ENCODE measurements around the gene SLC2A13.

The SLC2A13 gene

DNA sequence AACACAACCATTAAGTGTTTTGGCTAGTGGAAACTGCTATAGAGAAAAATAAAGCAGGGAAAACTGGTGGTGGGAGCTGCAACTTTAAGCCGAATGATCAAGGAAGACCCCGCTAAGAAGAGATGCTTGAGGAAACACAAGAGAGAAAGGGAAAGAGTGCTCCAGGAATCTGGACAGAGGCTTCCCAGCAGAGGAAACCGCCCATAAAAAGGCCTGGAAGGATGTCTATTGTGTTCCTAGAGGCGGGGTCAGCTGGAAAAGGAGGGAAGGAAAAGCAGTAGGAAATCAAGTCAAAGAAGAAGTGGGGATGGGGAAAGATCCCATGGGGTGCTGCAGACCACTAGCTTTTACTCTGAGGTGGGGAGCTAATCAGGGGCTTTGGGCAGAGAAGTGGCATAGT is 12.4 kb downstream of the SLC2A13 start:
- in situ Hi-C loops (cut with HindIII; ENCODE audit: low pct_ligation_motif_present, low sequenced_read_pairs), result no loop called here
- TF ChIP-seq, protein P1, sequence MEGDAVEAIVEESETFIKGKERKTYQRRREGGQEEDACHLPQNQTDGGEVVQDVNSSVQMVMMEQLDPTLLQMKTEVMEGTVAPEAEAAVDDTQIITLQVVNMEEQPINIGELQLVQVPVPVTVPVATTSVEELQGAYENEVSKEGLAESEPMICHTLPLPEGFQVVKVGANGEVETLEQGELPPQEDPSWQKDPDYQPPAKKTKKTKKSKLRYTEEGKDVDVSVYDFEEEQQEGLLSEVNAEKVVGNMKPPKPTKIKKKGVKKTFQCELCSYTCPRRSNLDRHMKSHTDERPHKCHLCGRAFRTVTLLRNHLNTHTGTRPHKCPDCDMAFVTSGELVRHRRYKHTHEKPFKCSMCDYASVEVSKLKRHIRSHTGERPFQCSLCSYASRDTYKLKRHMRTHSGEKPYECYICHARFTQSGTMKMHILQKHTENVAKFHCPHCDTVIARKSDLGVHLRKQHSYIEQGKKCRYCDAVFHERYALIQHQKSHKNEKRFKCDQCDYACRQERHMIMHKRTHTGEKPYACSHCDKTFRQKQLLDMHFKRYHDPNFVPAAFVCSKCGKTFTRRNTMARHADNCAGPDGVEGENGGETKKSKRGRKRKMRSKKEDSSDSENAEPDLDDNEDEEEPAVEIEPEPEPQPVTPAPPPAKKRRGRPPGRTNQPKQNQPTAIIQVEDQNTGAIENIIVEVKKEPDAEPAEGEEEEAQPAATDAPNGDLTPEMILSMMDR (IDR thresholded peaks at IDR 0.05; ENCODE audit: low read depth, low read length, missing control alignments), result no peak
- DNase-seq, result no peak

DNA sequence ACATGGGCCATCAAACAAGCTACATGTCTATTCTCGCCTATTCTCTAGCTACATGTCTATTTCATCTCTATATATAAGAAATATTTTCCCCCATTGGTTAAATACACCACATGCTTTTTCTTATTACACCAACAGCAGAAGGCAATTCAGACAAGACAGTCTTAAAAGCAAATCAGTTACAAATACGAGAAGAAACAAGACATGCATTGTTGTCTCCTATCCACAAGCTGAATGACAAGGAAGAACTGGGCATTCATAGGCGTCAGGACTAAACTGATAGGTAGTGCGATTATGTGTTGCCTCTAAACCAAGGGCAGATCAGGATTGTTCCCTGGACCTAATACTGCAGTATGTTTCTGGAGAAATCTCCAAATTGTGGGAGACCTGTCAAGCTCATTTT is 19.4 kb downstream of the SLC2A13 start:
- no peak overlapping the region for H3K27ac ChIP-seq
- TF ChIP-seq, protein P1 (IDR thresholded peaks at IDR 0.05; ENCODE audit: low read depth, low read length, missing control alignments), result no peak
- H3K4me3 ChIP-seq (ENCODE audit: low read depth, low read length), result no peak overlapping the region
- DNase-seq, result no peak
- H3K36me3 ChIP-seq (replicated peaks), result no peaks in the 10 kb centered on the region
- no peaks in the 10 kb centered on the region for H3K27me3 ChIP-seq (replicated peaks)
- in situ Hi-C loops (cut with HindIII; ENCODE audit: low pct_ligation_motif_present, low sequenced_read_pairs), result no loop called here

More for the DNA sequence above, 12.4 kb downstream of the SLC2A13 start:
- H3K27ac ChIP-seq, result no peak overlapping the region
- H3K4me3 ChIP-seq (ENCODE audit: low read depth, low read length), result no peak overlapping the region
- H3K36me3 ChIP-seq (replicated peaks), result no peaks in the 10 kb centered on the region
- no peaks in the 10 kb centered on the region for H3K27me3 ChIP-seq (replicated peaks)

DNA sequence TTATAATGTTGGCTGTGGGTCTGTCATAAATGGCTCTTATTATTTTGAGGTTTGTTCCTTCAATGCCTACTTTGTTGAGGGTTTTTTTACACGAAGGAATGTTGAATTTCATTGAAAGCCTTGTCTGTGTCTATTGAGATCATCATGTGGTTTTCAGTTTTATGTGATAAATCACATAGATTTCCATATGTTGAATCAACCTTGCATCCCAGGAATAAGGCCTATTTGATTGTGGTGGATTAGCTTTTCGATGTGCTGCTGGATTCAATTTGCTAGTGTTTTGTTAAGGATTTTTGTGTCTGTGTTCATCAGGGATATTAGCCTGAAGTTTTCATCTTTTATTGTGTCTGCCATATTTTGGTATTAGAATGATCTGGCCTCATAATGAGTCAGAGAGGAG is 27.6 kb downstream of the SLC2A13 start:
- DNase-seq, result no peak
- in situ Hi-C loops (cut with HindIII; ENCODE audit: low pct_ligation_motif_present, low sequenced_read_pairs), result no loop called here
- TF ChIP-seq, protein P1 (IDR thresholded peaks at IDR 0.05; ENCODE audit: low read depth, low read length, missing control alignments), result no peak

DNA sequence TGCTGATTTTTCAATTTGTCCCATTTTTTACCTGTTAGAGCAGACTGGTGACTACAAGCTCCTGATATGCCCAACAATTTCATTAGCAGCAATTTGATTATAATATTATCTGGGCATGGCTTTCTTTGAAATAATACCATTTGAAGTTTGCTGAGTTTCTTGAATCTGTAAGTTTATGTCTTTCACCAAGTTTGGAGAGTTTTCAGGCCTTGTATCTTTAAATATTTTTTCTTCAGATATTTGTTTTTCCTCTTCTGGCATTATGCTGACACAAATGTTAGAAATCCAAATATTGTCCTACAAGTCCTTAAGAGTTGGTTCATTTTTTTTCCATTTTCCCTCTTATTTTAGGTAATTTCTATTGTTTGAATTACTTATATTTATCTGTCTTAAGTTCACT is 30.4 kb downstream of the SLC2A13 start:
- DNase-seq, result no peak
- H3K36me3 ChIP-seq (replicated peaks), result no peaks in the 10 kb centered on the region
- TF ChIP-seq, protein P1 (IDR thresholded peaks at IDR 0.05; ENCODE audit: low read depth, low read length, missing control alignments), result no peak
- no peak overlapping the region for H3K27ac ChIP-seq
- in situ Hi-C loops (cut with HindIII; ENCODE audit: low pct_ligation_motif_present, low sequenced_read_pairs), result no loop called here
- H3K4me3 ChIP-seq (ENCODE audit: low read depth, low read length), result no peak overlapping the region
- H3K27me3 ChIP-seq (replicated peaks), result no peaks in the 10 kb centered on the region

More for the DNA sequence above, 27.6 kb downstream of the SLC2A13 start:
- Histone ChIP-seq H3K36me3 (replicated peaks) (no peaks in the 10 kb centered on the region), H3K27ac (no peak overlapping the region), H3K4me3 (ENCODE audit: low read depth, low read length) (no peak overlapping the region), H3K27me3 (replicated peaks) (no peaks in the 10 kb centered on the region)

DNA sequence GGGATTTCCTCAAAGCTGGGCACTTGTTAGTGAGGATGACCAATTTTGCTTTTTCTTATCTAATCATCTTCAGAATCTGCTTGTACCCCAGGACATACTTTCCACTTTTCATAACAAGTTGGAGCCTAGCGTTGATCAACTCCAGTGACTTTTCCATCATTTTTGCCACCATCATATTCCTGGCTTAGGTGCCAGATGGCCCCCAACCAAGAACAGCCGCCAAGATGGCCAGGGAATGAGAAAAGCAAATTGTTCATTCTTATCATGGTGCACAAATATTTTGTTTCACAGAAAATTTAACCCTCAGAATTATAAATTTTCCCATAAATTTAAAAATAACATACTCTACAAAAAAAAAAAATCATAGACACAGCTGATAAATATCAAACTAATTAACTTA is 37.5 kb downstream of the SLC2A13 start:
- in situ Hi-C loops (cut with HindIII; ENCODE audit: low pct_ligation_motif_present, low sequenced_read_pairs), result no loop called here
- DNase-seq, result no peak
- Histone ChIP-seq H3K27ac (no peak overlapping the region), H3K36me3 (replicated peaks) (no peaks in the 10 kb centered on the region), H3K4me3 (ENCODE audit: low read depth, low read length) (no peak overlapping the region), H3K27me3 (replicated peaks) (no peaks in the 10 kb centered on the region)
- TF ChIP-seq, protein P1 (IDR thresholded peaks at IDR 0.05; ENCODE audit: low read depth, low read length, missing control alignments), result no peak

DNA sequence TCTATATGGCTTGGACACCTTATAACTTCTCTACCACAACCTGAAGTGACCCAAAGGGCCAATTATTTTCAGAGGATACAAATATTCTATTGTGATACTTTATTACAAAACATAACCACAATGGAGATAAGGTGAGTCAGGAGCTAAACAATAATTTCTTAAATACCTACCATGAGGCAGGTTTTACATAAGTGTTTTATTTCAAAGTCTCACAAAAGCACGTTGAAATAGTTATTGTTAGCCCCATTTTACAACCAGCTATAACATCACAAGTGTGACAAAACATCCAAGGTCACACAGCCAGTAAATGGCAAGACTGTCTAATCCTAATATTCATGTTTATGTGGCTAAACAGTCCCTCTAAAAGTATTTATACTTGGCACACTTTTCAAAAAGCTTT is 40.2 kb downstream of the SLC2A13 start:
- no peak for DNase-seq
- Histone ChIP-seq H3K27ac (no peak overlapping the region), H3K36me3 (replicated peaks) (no peaks in the 10 kb centered on the region), H3K27me3 (replicated peaks) (no peaks in the 10 kb centered on the region), H3K4me3 (ENCODE audit: low read depth, low read length) (no peak overlapping the region)
- TF ChIP-seq, protein P1 (IDR thresholded peaks at IDR 0.05; ENCODE audit: low read depth, low read length, missing control alignments), result no peak
- in situ Hi-C loops (cut with HindIII; ENCODE audit: low pct_ligation_motif_present, low sequenced_read_pairs), result no loop called here
